Left hindlimb (tissue), 1 donor: ENCODE data around the gene CCN2.
"Not testable (repeated sequence)": the region's sequence is repeated elsewhere in the genome, so short reads cannot be mapped to it uniquely, and the experiment has no call there.

Source experiments
- DNase-seq: peaks from one replicate; pipeline ENCODE4 v3.0.0-alpha.2; 2018

CCN2 gene

DNA sequence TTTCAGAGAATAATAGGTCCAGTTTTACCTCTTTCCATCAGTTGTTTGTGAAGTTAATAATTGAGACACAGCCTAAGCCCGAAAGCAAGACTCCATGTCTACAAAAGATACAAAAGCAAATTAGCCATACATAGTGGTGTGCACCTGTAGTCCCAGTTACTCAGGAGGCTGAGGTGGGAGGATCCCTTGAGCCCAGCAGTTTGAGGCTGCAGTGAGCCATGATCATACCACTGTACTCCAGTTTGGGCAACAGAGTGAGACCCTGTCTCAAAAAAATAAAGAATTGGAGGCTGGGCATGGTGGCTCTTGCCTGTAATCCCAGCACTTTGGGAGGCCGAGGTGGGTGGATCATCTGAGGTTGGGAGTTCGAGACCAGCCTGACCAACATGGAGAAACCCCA lies 42.4 kb downstream of the CCN2 start:
- DNase-seq: not testable (repeated sequence)

DNA sequence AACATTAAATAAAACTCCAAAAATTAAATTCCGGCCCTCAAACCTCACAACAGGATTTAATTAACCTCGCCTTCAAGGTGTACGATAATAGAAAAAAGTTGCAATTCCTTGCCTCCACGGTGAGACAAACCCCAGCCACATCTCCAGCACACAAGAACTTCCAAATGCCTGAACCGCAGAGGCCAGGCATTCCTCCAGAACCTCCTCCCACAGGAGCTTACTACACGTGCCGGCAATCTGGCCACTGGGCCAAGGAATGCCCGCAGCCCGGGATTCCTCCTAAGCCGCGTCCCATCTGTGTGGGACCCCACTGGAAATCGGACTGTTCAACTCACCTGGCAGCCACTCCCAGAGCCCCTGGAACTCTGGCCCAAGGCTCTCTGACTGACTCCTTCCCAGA lies 47.4 kb downstream of the CCN2 start:
- not testable (repeated sequence) for DNase-seq

DNA sequence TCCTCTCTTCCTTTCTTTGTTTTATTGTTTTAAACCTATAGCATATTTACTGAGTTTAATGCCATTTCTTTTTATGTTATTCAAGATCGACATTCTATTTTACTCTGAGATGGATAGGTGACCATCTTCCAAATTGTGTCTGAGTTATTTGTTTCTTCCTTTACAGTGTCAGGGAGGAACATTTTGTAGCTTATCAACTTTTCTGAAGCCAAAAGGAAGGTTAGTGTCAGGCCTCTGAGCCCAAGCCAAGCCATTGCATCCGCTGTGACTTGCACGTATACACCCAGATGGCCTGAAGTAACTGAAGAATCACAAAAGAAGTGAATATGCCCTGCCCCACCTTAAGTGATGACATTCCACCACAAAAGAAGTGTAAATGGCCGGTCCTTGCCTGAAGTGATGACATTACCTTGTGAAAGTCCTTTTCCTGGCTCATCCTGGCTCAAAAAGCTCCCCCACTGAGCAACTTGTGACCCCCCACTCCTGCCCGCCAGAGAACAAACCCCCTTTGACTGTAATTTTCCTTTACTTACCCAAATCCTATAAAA lies 49.8 kb downstream of the CCN2 start:
- DNase-seq: not testable (repeated sequence)

DNA sequence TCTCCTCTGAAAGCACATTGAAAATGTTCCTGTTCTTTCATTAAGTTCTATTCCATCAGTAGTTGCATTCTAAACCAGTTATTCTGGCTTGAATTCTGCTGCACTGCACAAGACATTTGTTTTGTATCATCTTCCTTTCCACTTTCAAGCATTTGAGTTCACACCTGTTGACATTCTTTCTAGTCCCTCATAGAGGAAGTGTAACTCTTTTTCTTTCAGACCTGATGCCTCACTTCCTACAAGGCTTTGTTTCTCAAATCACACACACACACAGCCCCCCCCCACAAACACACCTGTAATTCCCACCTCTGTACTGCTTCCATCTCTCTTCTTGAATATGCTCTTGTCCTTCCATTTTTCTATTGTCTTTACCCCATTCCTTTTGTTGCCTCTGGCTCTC lies 50.9 kb downstream of the CCN2 start:
- no peak for DNase-seq

DNA sequence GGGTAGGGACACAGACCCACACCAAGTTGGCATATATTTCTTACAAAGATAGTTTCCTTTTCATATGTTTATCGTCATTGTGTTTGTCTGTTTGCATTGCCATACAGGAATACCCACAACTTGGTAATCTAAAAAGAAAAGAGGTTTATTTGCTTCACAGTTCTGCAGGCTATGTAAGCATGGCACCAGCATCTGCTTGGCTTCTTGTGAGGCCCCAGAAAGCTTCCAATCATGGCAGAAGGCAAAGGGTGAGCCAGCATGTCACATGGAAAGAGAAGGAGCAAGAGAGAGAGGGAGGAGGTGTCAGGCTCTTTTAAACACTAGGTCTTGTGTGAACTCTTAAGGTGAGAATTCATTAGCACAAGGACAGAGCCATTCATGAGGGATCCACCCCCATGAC lies 52.5 kb downstream of the CCN2 start:
- no peak for DNase-seq
